ENCODE measurements around the gene FTO. TPM values are rescaled to one million over a fixed set of nuclear protein-coding genes. Genes with fewer than 3 reads are reported as not detected.

The FTO gene
- polyA plus RNA-seq, 1 donor from 2014 or later, result 80.1 TPM

GRCh38 chr16:54175169-54175551 lies 471.2 kb downstream of the FTO start:
- TF ChIP-seq CTCF (IDR thresholded peaks at IDR 0.05; ENCODE audit: poor library complexity, severe bottlenecking) (no peak), SMC3 (conservative IDR thresholded peaks at IDR 0.05; ENCODE audit: poor library complexity) (no peak)
- Histone ChIP-seq H3K4me3 (ENCODE audit: low read length) (no peak overlapping the region), H3K27me3 (ENCODE audit: insufficient read depth, low read depth, low read length) (no peaks in the 10 kb centered on the region), H3K36me3 (ENCODE audit: insufficient read depth, low read length) (no peaks in the 10 kb centered on the region), H3F3A (ENCODE audit: insufficient read depth, low read length, poor library complexity, severe bottlenecking) (no peaks in the 10 kb centered on the region), H3K9me3 (ENCODE audit: low read length) (no peaks in the 10 kb centered on the region), H3K9ac (ENCODE audit: low read length) (no peak overlapping the region), H3K9me2 (ENCODE audit: insufficient read depth, low read length) (no peaks in the 10 kb centered on the region), H4K20me1 (ENCODE audit: insufficient read depth) (no peaks in the 10 kb centered on the region), H2AFZ (ENCODE audit: low read depth, low read length) (no peak overlapping the region), H3K79me2 (replicated peaks; ENCODE audit: insufficient read depth, low read length) (no peaks in the 10 kb centered on the region), H3K27ac (ENCODE audit: low read length) (no peak overlapping the region), H3K4me2 (ENCODE audit: low read length) (no peak overlapping the region)

GRCh38 chr16:54175552-54176375 lies 471.8 kb downstream of the FTO start:
- H2AFZ ChIP-seq (ENCODE audit: low read depth, low read length), result no peak overlapping the region
- H3K4me2 ChIP-seq (ENCODE audit: low read length), result no peak overlapping the region
- H4K20me1 ChIP-seq (ENCODE audit: insufficient read depth), result no peaks in the 10 kb centered on the region

GRCh38 chr16:54176376-54176901 lies 472.5 kb downstream of the FTO start:
- H3K79me2 ChIP-seq (replicated peaks; ENCODE audit: insufficient read depth, low read length), result no peaks in the 10 kb centered on the region
- H3K9me2 ChIP-seq (ENCODE audit: insufficient read depth, low read length), result no peaks in the 10 kb centered on the region
- no peak overlapping the region for H3K4me2 ChIP-seq (ENCODE audit: low read length)
- no peaks in the 10 kb centered on the region for H4K20me1 ChIP-seq (ENCODE audit: insufficient read depth)
- H2AFZ ChIP-seq (ENCODE audit: low read depth, low read length), result no peak overlapping the region
- H3K27me3 ChIP-seq (ENCODE audit: insufficient read depth, low read depth, low read length), result no peaks in the 10 kb centered on the region
- no peaks in the 10 kb centered on the region for H3F3A ChIP-seq (ENCODE audit: insufficient read depth, low read length, poor library complexity, severe bottlenecking)
- H3K9me3 ChIP-seq (ENCODE audit: low read length), result no peaks in the 10 kb centered on the region
- H3K36me3 ChIP-seq (ENCODE audit: insufficient read depth, low read length), result no peaks in the 10 kb centered on the region
- H3K4me3 ChIP-seq (ENCODE audit: low read length), result no peak overlapping the region
- no peak overlapping the region for H3K9ac ChIP-seq (ENCODE audit: low read length)
- no peak overlapping the region for H3K27ac ChIP-seq (ENCODE audit: low read length)
- TF ChIP-seq EZH2 (IDR thresholded peaks at IDR 0.05; ENCODE audit: borderline replicate concordance, insufficient read depth, low read length, poor library complexity, severe bottlenecking) (no peak), TAF1 (IDR thresholded peaks at IDR 0.05; ENCODE audit: low read depth) (no peak), MXI1 (conservative IDR thresholded peaks at IDR 0.05; ENCODE audit: poor library complexity, severe bottlenecking) (no peak), EP300 (conservative IDR thresholded peaks at IDR 0.05; ENCODE audit: poor library complexity, severe bottlenecking) (no peak), CTCF (IDR thresholded peaks at IDR 0.05; ENCODE audit: poor library complexity, severe bottlenecking) (no peak), POLR2AphosphoS5 (IDR thresholded peaks at IDR 0.05) (no peak), SMC3 (conservative IDR thresholded peaks at IDR 0.05; ENCODE audit: poor library complexity) (no peak)

More at GRCh38 chr16:54175552-54176375, 471.8 kb downstream of the FTO start:
- Histone ChIP-seq H3K36me3 (ENCODE audit: insufficient read depth, low read length) (no peaks in the 10 kb centered on the region), H3K27ac (ENCODE audit: low read length) (no peak overlapping the region), H3K9me3 (ENCODE audit: low read length) (no peaks in the 10 kb centered on the region), H3K9ac (ENCODE audit: low read length) (no peak overlapping the region), H3F3A (ENCODE audit: insufficient read depth, low read length, poor library complexity, severe bottlenecking) (no peaks in the 10 kb centered on the region), H3K4me3 (ENCODE audit: low read length) (no peak overlapping the region), H3K9me2 (ENCODE audit: insufficient read depth, low read length) (no peaks in the 10 kb centered on the region), H3K27me3 (ENCODE audit: insufficient read depth, low read depth, low read length) (no peaks in the 10 kb centered on the region), H3K79me2 (replicated peaks; ENCODE audit: insufficient read depth, low read length) (no peaks in the 10 kb centered on the region)
- TF ChIP-seq EP300 (conservative IDR thresholded peaks at IDR 0.05; ENCODE audit: poor library complexity, severe bottlenecking) (no peak), CTCF (IDR thresholded peaks at IDR 0.05; ENCODE audit: poor library complexity, severe bottlenecking) (no peak), MXI1 (conservative IDR thresholded peaks at IDR 0.05; ENCODE audit: poor library complexity, severe bottlenecking) (no peak), POLR2AphosphoS5 (IDR thresholded peaks at IDR 0.05) (no peak), TAF1 (IDR thresholded peaks at IDR 0.05; ENCODE audit: low read depth) (no peak), SMC3 (conservative IDR thresholded peaks at IDR 0.05; ENCODE audit: poor library complexity) (no peak), EZH2 (IDR thresholded peaks at IDR 0.05; ENCODE audit: borderline replicate concordance, insufficient read depth, low read length, poor library complexity, severe bottlenecking) (no peak), RAD21 (conservative IDR thresholded peaks at IDR 0.05) (no peak)

Data from neural cell (in vitro differentiated cells).